DOHH2 (cell line): ENCODE results near the gene AUTS2.

Experiments
- H3F3A ChIP-seq: fragments of 200-600 bp; sonication (generic), shearing (Covaris generic); 2 replicates; pipeline ENCODE4 v1.6.0; 2016; ENCODE audit warnings: antibody characterized with exemption, mild to moderate bottlenecking; ENCODE audit not compliant: control insufficient read depth, insufficient read depth
- H3K27ac ChIP-seq: fragments of 200-600 bp; sonication (generic); 2 replicates; pipeline ENCODE4 v1.5.1; 2014; ENCODE audit warnings: low read depth, mild to moderate bottlenecking, low read length, moderate library complexity
- H3K27me3 ChIP-seq: fragments of 200-600 bp; sonication (generic); 2 replicates; pipeline ENCODE4 v1.6.1; 2014; ENCODE audit warnings: mild to moderate bottlenecking, low read length, mixed read lengths; ENCODE audit not compliant: control insufficient read depth
- H3K36me3 ChIP-seq: fragments of 200-600 bp; sonication (generic); 2 replicates; pipeline ENCODE4 v1.6.1; 2014; ENCODE audit warnings: mild to moderate bottlenecking, low read length, moderate library complexity, mixed read lengths; ENCODE audit not compliant: control insufficient read depth
- H3K4me1 ChIP-seq: fragments of 200-600 bp; sonication (generic); 2 replicates; pipeline ENCODE4 v1.6.1; 2014; ENCODE audit warnings: mild to moderate bottlenecking, low read length, mixed read lengths; ENCODE audit not compliant: control insufficient read depth
- H3K4me2 ChIP-seq: fragments of 200-600 bp; sonication (generic); 2 replicates; pipeline ENCODE4 v1.6.0; 2014; ENCODE audit warnings: mild to moderate bottlenecking, low read length, moderate library complexity
- H3K4me3 ChIP-seq: fragments of 200-600 bp; sonication (generic); 2 replicates; pipeline ENCODE4 v1.5.1; 2014; ENCODE audit warnings: mild to moderate bottlenecking, low read length, mixed read lengths
- H3K79me2 ChIP-seq: fragments of 200-600 bp; sonication (generic); 2 replicates; pipeline ENCODE4 v1.6.1; 2014; ENCODE audit warnings: mild to moderate bottlenecking, low read length, mixed read lengths; ENCODE audit not compliant: control insufficient read depth
- H3K9me2 ChIP-seq: fragments of 200-600 bp; sonication (generic); replicated peaks from 2 replicates; pipeline ENCODE4 v1.6.1; 2014; ENCODE audit warnings: mild to moderate bottlenecking, low read length, mixed read lengths; ENCODE audit not compliant: control insufficient read depth
- H3K9me3 ChIP-seq: fragments of 200-600 bp; sonication (generic); 2 replicates; pipeline ENCODE4 v1.6.1; 2014; ENCODE audit warnings: antibody characterized with exemption, low read length, mixed read lengths; ENCODE audit not compliant: control insufficient read depth, insufficient read depth
- H4K20me1 ChIP-seq: fragments of 200-600 bp; sonication (generic); 2 replicates; pipeline ENCODE4 v1.6.0; 2014; ENCODE audit warnings: low read depth, mild to moderate bottlenecking, antibody characterized with exemption, low read length, moderate library complexity; ENCODE audit not compliant: control insufficient read depth, insufficient read depth
- EZH2phosphoT487 ChIP-seq: fragments of 200-600 bp; sonication (generic); IDR thresholded peaks from 2 replicates; pipeline ENCODE4 v1.6.1; 2017; ENCODE audit warnings: borderline replicate concordance, mild to moderate bottlenecking, antibody characterized with exemption, low read length, moderate library complexity, mixed read lengths
- TF ChIP-seq, protein P1 (sequence below): fragments of 200-600 bp; sonication (generic); IDR thresholded peaks from one replicate; pipeline ENCODE4 v1.5.1; 2014; ENCODE audit warnings: antibody characterized with exemption, mild to moderate bottlenecking, low read depth, low read length; ENCODE audit not compliant: poor library complexity, severe bottlenecking

The AUTS2 gene

DNA sequence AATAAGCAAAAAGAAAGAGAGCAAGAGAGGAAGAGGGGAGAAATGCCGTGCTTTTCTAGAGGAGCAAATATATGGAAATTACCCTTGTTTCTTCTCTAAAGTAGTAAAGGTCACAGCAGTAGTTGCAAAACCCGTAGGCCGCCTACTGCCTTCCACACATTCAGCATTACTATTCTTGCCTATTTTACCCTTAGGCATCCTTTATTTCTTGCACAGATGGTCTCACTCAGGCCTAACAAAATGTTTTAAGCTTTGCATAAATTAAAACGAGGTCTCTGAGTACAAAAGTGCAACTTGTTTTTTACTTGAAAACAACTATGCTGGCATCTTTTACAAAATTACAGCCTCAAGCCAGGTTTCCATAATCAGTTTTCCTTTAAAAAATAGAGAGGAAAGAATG is 644.6 kb downstream of the AUTS2 start:
- Histone ChIP-seq H3K9me2 (no peaks in the 10 kb centered on the region), H3K79me2 (no peaks in the 10 kb centered on the region), H3K36me3 (no peaks in the 10 kb centered on the region), H3K4me1 (peaks cover 12% of the 10 kb centered on the region), H3K9me3 (no peaks in the 10 kb centered on the region), H4K20me1 (no peaks in the 10 kb centered on the region), H3K27me3 (no peaks in the 10 kb centered on the region), H3K4me2 (no peak overlapping the region), H3K27ac (no peak overlapping the region), H3F3A (peaks cover 4% of the 10 kb centered on the region), H3K4me3 (no peak overlapping the region)
- TF ChIP-seq, protein P1, sequence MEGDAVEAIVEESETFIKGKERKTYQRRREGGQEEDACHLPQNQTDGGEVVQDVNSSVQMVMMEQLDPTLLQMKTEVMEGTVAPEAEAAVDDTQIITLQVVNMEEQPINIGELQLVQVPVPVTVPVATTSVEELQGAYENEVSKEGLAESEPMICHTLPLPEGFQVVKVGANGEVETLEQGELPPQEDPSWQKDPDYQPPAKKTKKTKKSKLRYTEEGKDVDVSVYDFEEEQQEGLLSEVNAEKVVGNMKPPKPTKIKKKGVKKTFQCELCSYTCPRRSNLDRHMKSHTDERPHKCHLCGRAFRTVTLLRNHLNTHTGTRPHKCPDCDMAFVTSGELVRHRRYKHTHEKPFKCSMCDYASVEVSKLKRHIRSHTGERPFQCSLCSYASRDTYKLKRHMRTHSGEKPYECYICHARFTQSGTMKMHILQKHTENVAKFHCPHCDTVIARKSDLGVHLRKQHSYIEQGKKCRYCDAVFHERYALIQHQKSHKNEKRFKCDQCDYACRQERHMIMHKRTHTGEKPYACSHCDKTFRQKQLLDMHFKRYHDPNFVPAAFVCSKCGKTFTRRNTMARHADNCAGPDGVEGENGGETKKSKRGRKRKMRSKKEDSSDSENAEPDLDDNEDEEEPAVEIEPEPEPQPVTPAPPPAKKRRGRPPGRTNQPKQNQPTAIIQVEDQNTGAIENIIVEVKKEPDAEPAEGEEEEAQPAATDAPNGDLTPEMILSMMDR: no peak
- no peak for TF ChIP-seq EZH2phosphoT487

DNA sequence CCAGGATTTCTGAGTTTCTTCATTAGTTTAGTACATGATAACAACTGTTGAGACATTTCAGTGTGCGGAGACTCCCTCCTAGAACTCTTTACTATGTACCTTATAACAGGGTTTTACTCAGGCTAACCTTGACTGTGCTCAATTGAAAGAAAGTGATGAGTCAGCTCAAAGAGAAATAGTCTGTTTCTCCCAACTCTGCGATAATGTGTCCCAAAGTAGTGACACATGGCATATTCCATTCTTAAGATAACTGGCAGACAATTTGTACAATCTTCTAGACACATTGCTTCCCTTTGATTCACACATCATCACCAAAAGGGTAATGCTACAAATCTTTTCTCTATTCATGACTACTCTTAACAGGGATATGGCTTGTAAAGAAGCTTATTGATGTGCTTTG is 645.2 kb downstream of the AUTS2 start:
- Histone ChIP-seq H3K4me2 (no peak overlapping the region), H3K27me3 (no peaks in the 10 kb centered on the region), H3K4me3 (no peak overlapping the region)

DNA sequence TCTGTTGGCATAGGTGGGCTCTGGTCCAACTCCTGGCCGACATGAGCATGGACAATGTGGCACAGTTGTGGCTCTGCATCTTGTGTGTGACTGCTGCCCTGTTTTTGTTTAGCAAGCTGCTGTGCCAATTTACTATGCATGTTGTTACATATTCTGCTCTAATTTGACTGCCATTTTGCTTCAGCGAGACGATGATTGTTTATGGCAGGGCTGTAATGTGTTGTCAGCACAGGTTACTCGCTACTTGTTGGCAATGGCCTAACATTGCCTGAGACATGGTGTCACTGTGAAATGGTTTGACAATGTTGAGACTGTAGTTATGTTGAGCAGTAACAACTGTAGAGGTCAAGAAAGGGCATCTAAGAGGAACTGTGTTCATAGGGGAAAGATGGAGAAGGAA is 659.6 kb downstream of the AUTS2 start:
- Histone ChIP-seq H3K79me2 (no peaks in the 10 kb centered on the region), H3K4me3 (no peak overlapping the region), H3K4me1 (no peaks in the 10 kb centered on the region), H4K20me1 (no peaks in the 10 kb centered on the region), H3K4me2 (no peak overlapping the region), H3K27ac (no peak overlapping the region), H3F3A (no peaks in the 10 kb centered on the region), H3K9me2 (no peaks in the 10 kb centered on the region), H3K36me3 (no peaks in the 10 kb centered on the region), H3K9me3 (no peaks in the 10 kb centered on the region), H3K27me3 (no peaks in the 10 kb centered on the region)
- TF ChIP-seq, protein P1: no peak
- TF ChIP-seq EZH2phosphoT487: no peak

More for the DNA sequence above, 645.2 kb downstream of the AUTS2 start:
- H3F3A ChIP-seq: peaks cover under 1% of the 10 kb centered on the region; the same call in 1 of the 2 replicates
- peaks cover 6% of the 10 kb centered on the region for H3K4me1 ChIP-seq
- no peak overlapping the region for H3K27ac ChIP-seq
- TF ChIP-seq, protein P1: no peak
- TF ChIP-seq EZH2phosphoT487: no peak
- H3K9me2 ChIP-seq: no peaks in the 10 kb centered on the region
- no peaks in the 10 kb centered on the region for H4K20me1 ChIP-seq
- no peaks in the 10 kb centered on the region for H3K36me3 ChIP-seq
- no peaks in the 10 kb centered on the region for H3K79me2 ChIP-seq
- H3K9me3 ChIP-seq: no peaks in the 10 kb centered on the region
